ENCODE measurements around the gene NELL2.

GRCh38 chr12:44542716-44543115, 333.4 kb downstream of the NELL2 start:
- no peak for TF ChIP-seq POLR2AphosphoS5 (IDR thresholded peaks at IDR 0.05)
- TF ChIP-seq CTCF (IDR thresholded peaks at IDR 0.05), result no peak
- TF ChIP-seq POLR2A (IDR thresholded peaks at IDR 0.05), result no peak
- no peak for TF ChIP-seq EP300 (IDR thresholded peaks at IDR 0.05)

All from suprapubic skin (tissue), 4 donors.